Measurements from ENCODE around the gene CCL23. TPM values are rescaled to one million over a fixed set of nuclear protein-coding genes. Genes with fewer than 3 reads are reported as not detected.

Gene CCL23
- total RNA-seq, 1 donor from 2014 or later, result not detected

Other genes with a start within 250 kb of the CCL23 start
- 6.4 TPM for gene MMP28, start 222.3 kb downstream of the CCL23 start, total RNA-seq
- 48.2 TPM for gene TAF15, start 208.5 kb downstream of the CCL23 start, total RNA-seq
- gene HEATR9, start 149.1 kb downstream of the CCL23 start, total RNA-seq, result not detected
- not detected for gene CCL5, start 137.6 kb downstream of the CCL23 start, total RNA-seq
- gene RDM1, start 87.2 kb downstream of the CCL23 start, total RNA-seq, result 0.98 TPM
- gene LYZL6, start 74.3 kb downstream of the CCL23 start, total RNA-seq, result not detected
- not detected for gene CCL16, start 36.5 kb downstream of the CCL23 start, total RNA-seq
- gene CCL14, start 31.2 kb downstream of the CCL23 start, total RNA-seq, result not detected
- gene CCL15, start 16.4 kb downstream of the CCL23 start, total RNA-seq, result not detected
- gene CCL18, start 46.3 kb upstream of the CCL23 start, total RNA-seq, result not detected
- gene CCL3, start 72.2 kb upstream of the CCL23 start, total RNA-seq, result 0.74 TPM
- 0.74 TPM for gene CCL4, start 85.9 kb upstream of the CCL23 start, total RNA-seq
- gene TBC1D3B, start 158.7 kb upstream of the CCL23 start, total RNA-seq, result 2.0 TPM
- 1.5 TPM for gene CCL3L1, start 178.8 kb upstream of the CCL23 start, total RNA-seq
- gene CCL4L2, start 193.1 kb upstream of the CCL23 start, total RNA-seq, result 2.0 TPM
- 0.49 TPM for gene TBC1D3I, start 246.6 kb upstream of the CCL23 start, total RNA-seq

Data from temporal lobe (tissue), 1 donor.